HG03135 (cell line): ENCODE results near the gene EDN1.

Experiments used
- ATAC-seq: cut with Tn5 transposase; IDR thresholded peaks from one replicate; pipeline ENCODE4 v1.9.1; 2021; ENCODE audit warnings: mild to moderate bottlenecking, moderate library complexity; ENCODE audit not compliant: unreplicated experiment

EDN1 gene

DNA sequence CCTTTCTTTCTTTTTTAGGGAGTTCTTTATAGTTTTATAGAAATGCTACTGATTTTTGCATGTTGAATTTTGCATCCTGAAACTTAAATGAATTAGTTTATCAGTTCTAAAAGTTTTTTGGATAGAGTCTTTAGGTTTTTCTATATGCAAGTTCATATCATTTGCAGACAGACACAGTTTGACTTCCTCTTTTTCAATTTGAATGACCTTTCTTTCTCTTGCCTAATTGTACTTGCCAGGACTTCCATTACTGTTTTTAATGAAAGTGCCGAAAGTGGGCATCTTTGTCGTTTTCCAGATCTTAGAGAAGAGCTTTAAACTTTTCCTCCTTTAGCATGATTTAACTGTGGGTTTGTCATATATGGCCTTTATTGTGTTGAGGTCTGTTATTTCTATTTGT is 21.1 kb upstream of the EDN1 start:
- no peak for ATAC-seq

DNA sequence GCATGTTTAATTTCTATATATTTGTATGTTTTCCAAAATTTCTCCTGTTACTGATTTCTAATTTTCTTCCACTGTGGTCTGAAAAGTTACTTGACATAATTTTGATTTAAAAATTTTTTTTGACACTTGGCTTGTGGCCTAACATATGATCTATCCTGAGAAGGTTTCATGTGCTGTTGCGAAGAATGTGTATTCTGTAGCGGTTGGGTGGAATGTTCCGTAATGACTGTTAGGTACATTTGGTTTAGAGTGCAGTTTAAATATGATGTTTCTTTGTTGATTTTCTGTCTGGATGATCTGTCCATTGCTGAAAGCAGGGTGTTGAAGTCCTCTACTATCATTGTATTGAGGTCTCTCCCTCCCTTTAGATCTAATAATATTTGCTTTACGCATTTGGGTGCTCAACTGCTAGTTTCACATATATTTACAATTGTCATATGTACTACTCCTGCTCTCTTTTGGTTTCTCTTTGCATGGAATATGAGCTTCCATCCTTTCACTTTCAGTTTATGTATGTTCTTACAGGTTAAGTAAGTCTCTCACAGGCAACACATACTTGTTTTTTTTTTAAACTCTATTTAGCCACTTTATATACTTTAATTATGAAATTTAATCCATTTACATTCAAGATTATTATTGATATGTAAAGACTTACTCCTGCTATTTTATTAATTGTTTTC is 19.5 kb upstream of the EDN1 start:
- no peak for ATAC-seq

DNA sequence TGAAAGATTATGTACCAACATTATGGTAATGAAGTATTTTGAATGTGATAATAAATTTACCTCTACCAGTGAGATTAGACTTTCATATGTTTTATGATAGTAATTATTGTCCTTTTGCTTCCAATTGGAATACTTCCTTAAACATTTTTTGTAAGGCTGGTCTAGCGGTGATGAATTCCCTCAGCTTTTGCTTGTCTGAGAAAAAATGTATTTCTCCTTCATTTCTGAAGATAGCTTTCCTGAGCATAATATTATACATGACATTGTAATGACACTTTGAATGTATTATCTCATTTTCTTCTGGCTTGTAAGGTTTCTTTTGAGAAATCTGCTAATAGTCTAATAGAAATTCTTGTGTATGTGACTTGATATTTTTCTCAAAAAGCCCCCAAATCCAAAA is 18.6 kb upstream of the EDN1 start:
- no peak for ATAC-seq

DNA sequence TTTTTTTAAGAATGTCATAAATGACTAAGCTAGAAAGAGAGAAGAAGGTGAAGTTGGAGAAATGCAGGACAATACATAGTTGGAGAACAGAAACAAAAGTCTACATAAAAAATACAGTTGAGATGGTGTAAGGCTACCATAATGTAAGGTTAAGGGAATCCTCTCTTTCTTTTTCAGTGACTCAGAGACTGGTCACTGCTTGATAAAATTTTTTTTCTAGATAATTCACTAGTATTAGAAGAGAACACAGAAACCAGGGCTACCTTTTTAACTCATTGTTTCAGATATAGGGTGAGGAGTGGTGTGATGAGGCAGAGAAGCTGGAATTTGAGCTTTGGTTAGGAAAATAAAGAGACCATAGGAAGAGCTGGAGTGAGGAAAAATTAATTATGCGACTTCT is 18.2 kb upstream of the EDN1 start:
- ATAC-seq = no peak

DNA sequence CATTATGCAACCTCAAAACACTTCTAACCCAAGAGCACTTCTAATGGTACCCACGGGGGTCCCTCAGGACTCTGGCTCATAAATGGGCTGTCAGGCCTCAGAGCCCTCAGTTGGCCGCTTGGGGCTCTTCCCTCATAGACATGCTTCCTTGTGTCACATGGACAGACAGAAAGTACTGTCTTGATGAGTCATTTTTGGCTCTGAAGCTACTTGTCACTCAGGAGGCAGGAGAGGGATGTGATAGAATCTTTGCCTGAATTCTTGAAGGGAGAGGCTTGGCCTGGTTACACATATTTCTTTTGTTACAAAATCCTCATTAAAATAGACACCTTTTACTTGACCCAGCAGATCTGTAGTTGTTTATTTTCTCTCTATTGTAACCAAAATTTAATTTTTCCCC is 15.1 kb upstream of the EDN1 start:
- ATAC-seq = no peak

DNA sequence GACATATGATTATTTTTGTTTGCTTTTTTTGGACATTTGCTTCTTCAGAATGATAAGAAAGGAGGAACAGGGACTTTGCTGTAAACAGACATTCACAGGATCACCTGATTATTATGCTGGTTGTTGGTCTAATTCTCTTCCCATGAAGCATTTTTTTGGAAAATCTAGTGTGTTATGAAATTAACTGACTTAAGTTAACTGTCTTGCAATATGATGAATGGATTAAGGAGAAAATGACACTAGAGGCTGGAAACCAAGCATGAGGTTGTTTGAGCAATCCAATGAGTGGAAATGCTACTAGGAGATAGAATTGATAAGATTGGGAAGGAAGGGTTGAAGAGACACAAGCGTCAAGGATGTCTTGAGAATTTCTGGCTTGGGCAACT is 13.2 kb upstream of the EDN1 start:
- ATAC-seq = no peak

DNA sequence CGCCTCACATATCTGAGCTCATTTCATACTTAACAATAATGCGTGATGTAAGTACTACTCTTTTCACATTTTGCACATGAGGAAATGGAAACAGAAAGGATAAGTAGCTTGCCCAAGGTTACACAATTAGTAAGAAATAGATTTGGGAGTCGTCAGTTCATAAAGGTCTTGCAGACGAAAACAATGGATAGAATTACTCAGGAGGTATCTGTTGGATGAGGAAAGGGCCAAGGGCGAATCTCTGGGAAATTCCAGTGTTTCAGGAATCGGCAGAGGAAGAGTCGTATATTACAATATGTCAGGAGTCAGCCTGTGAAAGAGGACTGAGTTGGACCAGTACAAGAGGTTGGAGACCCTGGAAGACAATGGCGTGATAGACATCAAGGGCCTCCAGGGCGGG is 12.8 kb upstream of the EDN1 start:
- ATAC-seq = no peak

DNA sequence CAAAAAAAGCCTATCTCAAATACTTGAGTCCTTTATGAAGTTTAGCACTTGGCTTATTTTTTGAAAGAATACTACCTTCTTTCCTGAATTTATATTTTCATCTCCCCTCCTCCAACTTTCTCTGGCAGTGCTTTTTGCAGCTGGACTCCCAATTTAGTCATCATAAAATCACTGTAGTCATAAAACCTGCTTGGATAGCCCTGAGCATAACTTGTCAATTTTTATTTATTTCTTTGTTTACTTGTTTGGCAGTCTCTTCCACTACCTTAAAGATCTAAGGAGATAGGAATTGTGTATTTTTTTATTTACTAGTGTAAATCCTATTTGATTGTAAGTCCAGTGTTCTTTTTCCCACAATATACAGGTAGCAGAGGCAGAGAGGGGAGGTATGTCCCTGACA is 11.2 kb upstream of the EDN1 start:
- ATAC-seq = no peak

DNA sequence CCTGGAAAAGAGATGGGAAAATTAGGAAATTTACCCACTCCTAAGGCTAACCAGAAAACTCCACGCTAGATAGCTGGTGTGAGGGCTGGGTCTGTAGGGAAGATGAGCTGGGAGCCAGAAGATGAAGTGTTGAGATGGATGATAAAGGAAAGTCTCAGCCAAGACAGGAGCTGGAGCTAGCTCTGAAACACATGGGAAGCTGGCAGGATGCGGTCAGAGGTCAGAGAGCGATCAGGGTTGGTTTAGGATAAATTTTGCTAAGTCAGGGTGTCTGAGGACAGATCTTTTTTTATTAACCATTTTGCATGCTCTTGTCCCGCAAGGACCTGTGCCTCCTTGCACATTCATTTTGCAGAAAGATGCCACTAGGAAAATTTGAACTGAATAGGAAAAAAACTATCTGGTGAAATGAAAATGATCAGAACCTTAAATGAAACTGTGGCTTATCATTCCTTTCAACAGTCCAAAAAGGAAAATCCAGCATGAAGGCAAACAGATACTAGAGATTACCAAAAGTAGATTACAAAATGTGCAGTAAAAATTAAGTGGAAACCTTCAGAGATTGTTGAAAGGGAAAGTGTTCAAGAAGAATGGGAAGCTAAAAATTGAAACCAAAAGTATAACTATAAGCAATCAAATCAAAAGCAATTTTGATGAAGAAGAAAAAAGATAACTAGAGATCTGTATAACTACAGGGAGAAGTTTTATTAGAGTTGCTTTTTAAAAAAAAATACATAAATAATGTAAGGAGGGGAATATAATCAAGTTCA is 10.7 kb upstream of the EDN1 start:
- ATAC-seq = no peak

DNA sequence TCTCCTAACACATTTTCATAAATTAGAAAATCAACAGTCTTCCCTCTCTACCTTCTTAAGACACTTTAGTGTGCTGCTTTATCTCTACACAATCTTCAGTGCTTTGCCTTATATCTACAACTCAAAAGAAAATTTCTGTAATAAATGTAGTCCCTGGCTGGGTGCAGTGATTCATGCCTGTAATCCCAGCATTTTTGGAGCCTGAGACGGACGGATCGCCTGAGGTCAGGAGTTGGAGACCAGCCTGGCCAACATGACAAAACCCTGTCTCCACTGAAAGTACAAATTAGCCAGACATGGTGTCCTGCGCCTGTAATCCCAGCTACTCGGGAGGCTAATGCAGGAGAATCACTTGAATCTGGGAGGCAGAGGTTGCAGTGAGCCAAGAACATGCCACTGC is 9.7 kb upstream of the EDN1 start:
- ATAC-seq = no peak

DNA sequence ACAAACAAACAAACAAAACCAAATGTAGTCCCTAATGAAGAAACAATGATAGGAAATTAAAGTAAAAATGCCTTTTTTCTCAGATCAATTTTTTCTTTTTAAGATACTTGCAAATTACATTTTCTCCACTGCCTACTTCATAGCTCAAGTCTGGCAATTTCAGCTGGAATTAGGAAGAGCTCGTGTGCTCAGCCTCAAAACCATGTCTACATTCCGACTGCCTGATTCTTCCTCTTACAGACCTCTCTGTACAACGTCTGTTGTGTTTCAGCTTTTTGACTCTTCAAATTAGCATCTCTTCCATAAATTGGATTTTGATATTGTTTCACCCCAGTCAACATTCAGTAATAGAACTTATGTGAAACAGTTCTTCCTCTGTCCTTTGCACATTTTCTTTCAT is 9.3 kb upstream of the EDN1 start:
- ATAC-seq = no peak

DNA sequence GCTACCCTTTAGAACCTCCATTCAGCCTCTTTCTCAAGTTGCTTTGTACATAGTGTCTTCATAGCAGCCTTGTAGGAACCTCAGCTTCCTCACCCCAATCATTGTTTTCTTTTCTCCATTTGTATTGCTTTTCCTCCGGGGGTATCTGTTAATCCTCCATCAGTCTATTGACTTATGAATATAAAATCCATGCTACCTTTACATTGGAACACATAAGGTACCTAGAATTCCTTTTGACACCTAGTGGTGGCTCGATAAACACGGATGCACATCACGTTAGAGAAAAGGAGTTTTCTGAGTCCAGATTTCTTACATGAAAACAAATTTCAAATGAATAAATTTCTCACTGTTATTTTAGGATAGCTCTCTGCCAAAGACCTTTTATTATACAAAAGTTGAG is 6.3 kb upstream of the EDN1 start:
- no peak for ATAC-seq

DNA sequence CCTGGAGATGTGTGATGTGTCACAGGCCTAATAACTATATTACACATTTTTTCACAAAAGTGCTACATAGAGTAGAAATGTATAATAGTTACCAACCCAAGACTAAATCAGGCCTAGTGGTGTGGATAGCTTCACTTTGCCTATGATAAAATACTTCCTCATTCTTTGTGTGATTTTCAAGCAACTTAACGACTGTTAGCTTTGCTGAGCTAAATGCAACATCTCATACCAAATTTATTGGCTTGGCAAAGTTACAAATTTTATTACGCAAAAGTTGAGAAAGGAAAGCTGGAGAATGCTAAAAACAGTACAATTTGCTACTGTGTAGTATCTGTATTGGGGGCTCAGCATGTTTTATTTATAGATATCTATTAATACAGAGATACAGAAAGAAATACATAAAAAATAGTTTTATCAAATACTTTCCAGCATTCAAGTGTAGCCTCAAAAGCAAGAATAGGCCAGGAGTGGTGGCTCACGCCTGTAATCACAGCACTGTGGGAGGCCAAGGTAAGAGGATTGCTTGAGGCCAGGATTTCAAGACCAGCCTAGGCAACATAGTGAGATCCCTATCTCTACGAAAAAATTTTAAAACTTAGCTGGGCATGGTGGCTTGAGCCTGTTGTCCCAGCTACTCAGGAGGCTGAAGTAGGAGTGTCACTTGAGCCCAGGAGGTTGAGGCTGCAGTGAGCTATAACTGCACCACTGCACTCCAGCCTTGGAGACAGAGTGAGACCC is 3.6 kb upstream of the EDN1 start:
- no peak for ATAC-seq

DNA sequence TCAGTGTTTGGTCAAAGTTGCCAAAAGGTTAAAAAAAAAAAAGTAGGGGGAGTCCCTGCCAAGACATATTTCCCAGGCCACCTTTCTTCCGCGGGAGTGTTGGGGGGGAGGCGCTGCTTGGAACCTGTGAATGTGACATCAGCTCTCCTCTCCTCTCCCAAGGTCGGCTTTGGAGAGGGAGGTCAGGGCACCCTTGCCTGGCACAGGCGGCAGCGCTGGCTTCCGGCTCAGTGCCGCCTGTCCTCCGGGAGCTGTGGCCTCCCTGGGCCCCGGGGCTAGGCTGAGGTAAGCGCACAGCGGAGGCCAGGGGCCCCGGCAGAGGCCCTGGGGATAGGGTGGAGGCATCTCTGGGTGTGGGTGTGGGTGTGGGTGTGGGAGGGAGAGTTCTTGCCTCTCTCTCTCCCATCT is 1.9 kb upstream of the EDN1 start:
- ATAC-seq = no peak

DNA sequence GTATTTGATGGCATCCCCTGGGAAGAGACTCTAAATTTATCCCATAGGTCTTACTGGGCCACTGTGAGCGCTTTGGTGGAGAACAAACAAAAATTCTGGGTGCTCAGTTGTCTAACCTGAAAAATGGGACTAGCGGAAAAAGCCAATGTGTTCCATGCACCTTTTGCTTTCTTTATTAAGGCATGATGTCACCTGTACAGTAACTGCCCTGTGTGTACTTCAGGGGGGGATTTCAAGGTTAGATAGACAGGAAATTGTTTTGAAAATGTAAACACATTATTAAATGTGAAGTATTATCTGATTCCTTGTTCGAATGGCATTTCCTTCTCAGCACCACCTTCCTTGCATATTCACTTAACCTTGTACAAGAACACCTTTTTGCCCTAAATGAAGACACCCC is 1.2 kb upstream of the EDN1 start:
- no peak for ATAC-seq

DNA sequence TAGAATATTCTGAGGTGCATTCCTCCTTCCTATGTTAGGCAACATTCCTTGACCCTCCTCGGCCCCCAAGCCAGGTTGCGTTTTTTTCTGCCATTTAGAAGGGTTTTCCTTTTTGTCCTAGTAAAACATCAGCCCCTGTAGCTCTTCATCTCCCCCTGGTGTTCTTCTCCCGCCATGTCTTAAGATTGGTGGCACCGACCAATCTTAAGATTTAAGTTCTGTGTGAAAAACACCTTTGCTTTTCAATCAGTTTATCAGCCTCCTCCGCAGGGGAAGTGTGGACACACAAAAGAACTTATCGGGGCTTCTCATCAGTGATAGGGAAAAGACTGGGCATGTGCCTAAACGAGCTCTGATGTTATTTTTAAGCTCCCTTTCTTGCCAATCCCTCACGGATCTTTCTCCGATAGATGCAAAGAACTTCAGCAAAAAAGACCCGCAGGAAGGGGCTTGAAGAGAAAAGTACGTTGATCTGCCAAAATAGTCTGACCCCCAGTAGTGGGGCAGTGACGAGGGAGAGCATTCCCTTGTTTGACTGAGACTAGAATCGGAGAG is 719 bp upstream of the EDN1 start:
- ATAC-seq = no peak

DNA sequence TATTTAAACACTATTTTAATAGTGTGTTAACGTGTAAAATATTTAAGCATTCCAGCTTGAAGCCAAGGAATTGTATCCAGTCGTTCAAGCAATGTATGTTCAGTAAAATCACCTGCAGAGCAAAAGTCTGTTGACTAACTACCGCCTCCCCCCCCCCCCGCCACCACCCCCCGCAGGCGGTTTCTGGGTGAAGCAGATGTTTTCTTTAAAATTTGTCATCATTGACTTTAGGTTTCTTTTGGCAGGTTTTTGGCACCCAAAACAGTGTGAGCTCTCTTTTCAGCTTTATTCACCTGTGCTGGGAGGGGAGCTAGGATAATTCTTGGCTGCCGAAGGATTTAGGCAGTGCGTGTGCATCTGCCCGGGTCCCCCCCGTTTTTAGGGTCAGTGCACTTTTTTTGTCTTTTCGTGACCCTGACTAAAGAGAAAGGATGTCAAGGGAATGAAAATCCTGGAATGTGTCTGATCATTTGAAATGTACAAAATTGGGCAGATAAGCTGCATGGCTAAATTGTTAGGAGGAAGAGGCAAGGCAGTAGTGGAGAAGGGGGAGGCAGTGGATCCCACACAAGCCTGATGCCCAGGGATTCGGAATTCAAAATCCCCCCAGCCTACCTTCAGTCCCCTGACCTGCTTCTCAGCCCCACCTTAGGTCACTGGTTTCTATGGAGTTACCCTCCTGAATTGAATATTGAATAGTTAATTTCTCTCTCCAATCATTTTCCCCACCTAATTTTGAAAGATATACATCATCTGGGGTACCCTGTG is 1.1 kb downstream of the EDN1 start:
- ATAC-seq = no peak

DNA sequence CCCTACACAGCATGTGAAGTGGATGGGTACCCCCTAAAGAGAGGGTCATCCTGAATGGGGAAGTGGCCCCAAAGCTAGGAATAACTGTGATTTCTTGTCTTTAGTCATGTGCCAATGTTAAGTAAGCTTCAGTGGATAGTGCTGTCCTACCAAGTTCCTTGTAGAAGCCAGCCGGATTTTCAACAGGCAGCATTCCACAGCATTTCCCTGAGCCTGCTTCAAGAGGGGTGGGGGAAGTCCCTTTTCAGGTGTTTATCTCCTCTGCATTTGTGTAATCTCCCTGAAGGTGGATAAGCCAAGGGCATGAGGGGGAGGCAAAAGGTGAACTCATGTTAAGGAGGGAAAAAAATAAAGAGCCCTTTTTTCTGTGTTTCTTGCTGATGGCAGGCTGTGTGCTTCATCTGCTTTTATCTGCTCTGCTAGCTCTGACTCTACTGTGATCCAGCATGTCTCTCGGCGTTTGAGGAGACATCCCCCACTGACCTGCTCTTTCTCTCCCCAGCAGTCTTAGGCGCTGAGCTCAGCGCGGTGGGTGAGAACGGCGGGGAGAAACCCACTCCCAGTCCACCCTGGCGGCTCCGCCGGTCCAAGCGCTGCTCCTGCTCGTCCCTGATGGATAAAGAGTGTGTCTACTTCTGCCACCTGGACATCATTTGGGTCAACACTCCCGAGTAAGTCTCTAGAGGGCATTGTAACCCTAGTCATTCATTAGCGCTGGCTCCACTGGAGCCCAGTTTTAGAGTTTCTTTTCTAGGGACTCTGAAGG is 1.9 kb downstream of the EDN1 start:
- ATAC-seq = no peak

DNA sequence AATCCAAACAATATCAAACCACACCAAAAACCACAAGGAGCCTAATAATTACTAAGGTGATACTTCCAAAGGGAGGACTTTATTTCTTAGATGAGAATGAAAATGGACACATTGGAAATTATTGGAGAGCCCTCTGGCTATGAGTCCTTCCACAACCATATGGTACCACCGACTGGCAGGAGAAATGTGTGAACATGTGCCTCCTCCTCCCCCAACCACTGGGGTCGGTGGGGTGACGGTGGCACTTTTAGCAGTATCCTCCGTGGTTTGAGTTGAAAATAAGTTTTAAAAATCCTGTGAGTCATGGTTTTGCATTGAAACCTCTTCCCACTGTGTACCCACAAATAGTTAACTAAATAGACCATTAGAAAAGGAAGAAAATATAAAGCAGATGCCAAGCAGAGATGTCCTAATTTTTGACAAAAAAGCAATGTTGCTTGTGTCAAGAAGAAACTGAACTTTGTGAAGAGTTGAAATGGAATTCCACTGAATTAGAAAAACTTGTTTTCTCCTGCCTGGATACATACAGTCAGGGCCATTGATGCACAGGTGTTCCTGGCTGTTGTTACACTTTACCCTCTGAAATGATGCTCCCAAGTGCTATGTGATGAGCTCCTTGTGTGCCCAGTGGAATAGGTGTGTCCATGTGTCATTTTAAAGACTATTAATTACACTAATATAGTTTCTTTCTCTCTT is 3.2 kb downstream of the EDN1 start:
- ATAC-seq = no peak
